Colonic mucosa (tissue), 4 donors: ENCODE measurements around the gene FMR1. TPM values are rescaled to one million over a fixed set of nuclear protein-coding genes. Genes with fewer than 3 reads are reported as not detected.

ENCODE experiments used
- DNase-seq: peaks from one replicate; pipeline ENCODE4 v3.0.0-alpha.2; 2020
- H3K27ac ChIP-seq: fragments of 200-600 bp; one replicate; pipeline ENCODE4 v1.8.0; 2021
- H3K27me3 ChIP-seq: fragments of 200-600 bp; one replicate; pipeline ENCODE4 v1.8.0; 2021
- H3K36me3 ChIP-seq: fragments of 200-600 bp; one replicate; pipeline ENCODE4 v1.8.0; 2021
- H3K4me1 ChIP-seq: fragments of 200-600 bp; one replicate; pipeline ENCODE4 v1.8.0; 2021; ENCODE audit warnings: mild to moderate bottlenecking
- H3K4me3 ChIP-seq: fragments of 200-600 bp; one replicate; pipeline ENCODE4 v1.8.0; 2021
- H3K9ac ChIP-seq, 2 donors: one replicate each; pipeline ENCODE4 v1.7.0; 2013; ENCODE audit warnings: control low read depth in 2 of 2, low read depth in 2 of 2, low read length in 2 of 2
- H3K9me3 ChIP-seq: fragments of 200-600 bp; one replicate; pipeline ENCODE4 v1.8.0; 2021
- intact Hi-C: fragments of 100-400 bp; cut with DNase I; formaldehyde crosslinking; loops from one replicate; pipeline ENCODE4 v1.14.1; 2022
- total RNA-seq, 2 donors: library from RNA; stranded (reverse); fragmentation: NEBNext Ultra II Directional in 1 of 2; extraction: Animal tissue kit (Norgen Biotek cat#: 25700) in 1 of 2; gene quantifications; one replicate each; pipeline ENCODE4 v1.2.1, GENCODE V29; 2021
- TF ChIP-seq, protein P1 (sequence below): fragments of 200-600 bp; IDR thresholded peaks from one replicate; pipeline ENCODE4 v1.8.0; 2022; ENCODE audit warnings: antibody characterized with exemption, mild to moderate bottlenecking
- donor health status: healthy.
- donor health status: DM: no; HTN: no; CAD: no.
- donor health status: DM: no; HTN: no; CAD: no.

Gene FMR1
- total RNA-seq, 2 donors from 2014 or later = 39.3 to 45.0 TPM

GRCh38 chrX:147916375-147916968 lies 4.8 kb downstream of the FMR1 start:
- Histone ChIP-seq H3K36me3 (no peaks in the 10 kb centered on the region), H3K27ac (no peak overlapping the region), H3K9me3 (no peaks in the 10 kb centered on the region), H3K4me1 (no peaks in the 10 kb centered on the region), H3K27me3 (no peaks in the 10 kb centered on the region), H3K9ac (no peak overlapping the region), H3K4me3 (no peak overlapping the region)
- TF ChIP-seq, protein P1, sequence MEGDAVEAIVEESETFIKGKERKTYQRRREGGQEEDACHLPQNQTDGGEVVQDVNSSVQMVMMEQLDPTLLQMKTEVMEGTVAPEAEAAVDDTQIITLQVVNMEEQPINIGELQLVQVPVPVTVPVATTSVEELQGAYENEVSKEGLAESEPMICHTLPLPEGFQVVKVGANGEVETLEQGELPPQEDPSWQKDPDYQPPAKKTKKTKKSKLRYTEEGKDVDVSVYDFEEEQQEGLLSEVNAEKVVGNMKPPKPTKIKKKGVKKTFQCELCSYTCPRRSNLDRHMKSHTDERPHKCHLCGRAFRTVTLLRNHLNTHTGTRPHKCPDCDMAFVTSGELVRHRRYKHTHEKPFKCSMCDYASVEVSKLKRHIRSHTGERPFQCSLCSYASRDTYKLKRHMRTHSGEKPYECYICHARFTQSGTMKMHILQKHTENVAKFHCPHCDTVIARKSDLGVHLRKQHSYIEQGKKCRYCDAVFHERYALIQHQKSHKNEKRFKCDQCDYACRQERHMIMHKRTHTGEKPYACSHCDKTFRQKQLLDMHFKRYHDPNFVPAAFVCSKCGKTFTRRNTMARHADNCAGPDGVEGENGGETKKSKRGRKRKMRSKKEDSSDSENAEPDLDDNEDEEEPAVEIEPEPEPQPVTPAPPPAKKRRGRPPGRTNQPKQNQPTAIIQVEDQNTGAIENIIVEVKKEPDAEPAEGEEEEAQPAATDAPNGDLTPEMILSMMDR = no peak
- intact Hi-C loops = no loop called here
- no peak for DNase-seq

DNA sequence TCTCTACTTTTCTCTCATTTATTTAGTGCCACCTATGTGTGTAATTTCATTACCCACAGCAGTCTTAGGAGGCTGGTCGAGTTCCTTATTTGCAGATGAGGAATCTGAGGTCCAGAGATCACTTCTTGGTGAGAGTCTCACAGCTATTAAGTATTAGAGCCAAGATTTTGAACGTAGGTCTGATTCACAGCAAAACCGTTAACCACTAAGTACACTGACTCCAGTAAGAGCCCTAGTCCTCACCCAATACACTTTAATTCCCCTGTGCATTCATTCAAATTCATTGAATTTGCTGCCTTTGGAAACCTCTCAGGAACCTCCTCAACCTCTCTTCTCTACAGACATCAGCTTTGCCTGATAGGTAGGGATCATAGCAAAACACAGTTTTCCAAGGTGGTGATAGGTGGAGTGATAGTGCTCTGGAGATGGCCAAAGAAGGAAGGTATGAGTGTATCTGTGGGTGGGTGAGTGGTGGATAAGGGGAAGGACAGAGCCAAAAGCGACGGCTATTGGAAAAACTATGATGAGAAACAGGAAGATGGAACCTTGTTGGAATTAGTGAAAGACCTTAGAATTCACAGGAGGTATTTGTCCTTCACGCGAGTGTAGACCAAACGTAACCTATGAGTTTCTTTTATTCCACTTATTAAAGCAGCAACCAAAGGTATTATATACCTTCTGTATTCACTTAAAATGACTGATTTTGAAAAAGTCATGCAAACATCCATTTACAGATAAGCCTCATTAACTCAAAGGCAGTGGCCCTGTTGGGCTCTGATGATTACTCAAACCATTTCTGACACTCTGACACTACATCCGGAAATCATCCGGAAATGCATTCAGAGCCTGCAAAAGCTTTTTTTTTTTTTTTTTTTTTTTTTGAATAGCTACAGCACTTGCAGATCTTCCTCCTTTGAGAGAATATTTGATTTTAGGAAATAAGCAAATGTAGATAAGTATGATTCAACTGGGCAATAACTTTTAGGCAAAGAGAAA lies 6.3 kb downstream of the FMR1 start:
- no peak overlapping the region for H3K4me3 ChIP-seq
- H3K36me3 ChIP-seq = no peaks in the 10 kb centered on the region
- H3K9me3 ChIP-seq = no peaks in the 10 kb centered on the region
- no peak for DNase-seq
- no peak overlapping the region for H3K9ac ChIP-seq
- H3K27me3 ChIP-seq = no peaks in the 10 kb centered on the region
- H3K27ac ChIP-seq = no peak overlapping the region
- intact Hi-C loops = no loop called here
- TF ChIP-seq, protein P1 = no peak
- H3K4me1 ChIP-seq = no peaks in the 10 kb centered on the region

DNA sequence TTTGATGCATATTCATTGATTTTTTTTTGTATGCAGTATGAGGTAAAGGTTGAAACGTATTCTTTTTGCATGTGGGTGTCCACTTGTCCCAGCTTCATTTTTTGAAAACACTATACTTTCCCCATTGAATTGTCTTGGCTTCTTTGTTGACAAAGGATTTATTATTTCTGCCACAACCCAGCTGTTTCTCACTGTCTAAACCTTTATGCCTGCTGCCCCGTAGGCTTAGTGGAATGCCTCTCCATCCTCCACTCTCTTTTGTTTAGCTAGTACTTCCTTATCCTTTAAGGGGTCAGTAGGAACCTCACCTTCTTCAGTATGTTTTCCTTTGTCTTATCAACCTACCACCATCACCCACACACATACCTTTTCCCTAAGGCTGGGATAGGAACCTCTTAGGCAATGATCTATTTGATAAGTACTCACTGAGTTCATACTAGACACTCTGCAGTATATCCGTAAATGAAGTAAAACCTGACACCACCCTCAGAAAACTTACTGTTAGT lies 8.5 kb downstream of the FMR1 start:
- Histone ChIP-seq H3K4me1 (no peaks in the 10 kb centered on the region), H3K9me3 (no peaks in the 10 kb centered on the region), H3K27ac (no peak overlapping the region), H3K36me3 (no peaks in the 10 kb centered on the region), H3K27me3 (no peaks in the 10 kb centered on the region), H3K9ac (no peak overlapping the region), H3K4me3 (no peak overlapping the region)
- no peak for DNase-seq
- TF ChIP-seq, protein P1 = no peak
- intact Hi-C loops = no loop called here

GRCh38 chrX:147923605-147924004 lies 11.9 kb downstream of the FMR1 start:
- no peaks in the 10 kb centered on the region for H3K4me1 ChIP-seq
- DNase-seq = no peak
- intact Hi-C loops = no loop called here

GRCh38 chrX:147927256-147927655 lies 15.5 kb downstream of the FMR1 start:
- H3K27ac ChIP-seq = no peak overlapping the region
- DNase-seq = no peak
- TF ChIP-seq, protein P1 = no peak
- H3K9ac ChIP-seq = no peak overlapping the region
- no peaks in the 10 kb centered on the region for H3K36me3 ChIP-seq
- no peaks in the 10 kb centered on the region for H3K4me1 ChIP-seq
- no peaks in the 10 kb centered on the region for H3K9me3 ChIP-seq
- intact Hi-C loops = no loop called here
- no peaks in the 10 kb centered on the region for H3K27me3 ChIP-seq
- H3K4me3 ChIP-seq = no peak overlapping the region

More at GRCh38 chrX:147923605-147924004, 11.9 kb downstream of the FMR1 start:
- Histone ChIP-seq H3K9me3 (no peaks in the 10 kb centered on the region), H3K27me3 (no peaks in the 10 kb centered on the region), H3K4me3 (no peak overlapping the region), H3K27ac (no peak overlapping the region), H3K9ac (no peak overlapping the region), H3K36me3 (no peaks in the 10 kb centered on the region)
- TF ChIP-seq, protein P1 = no peak
